Stimulated activated CD8-positive, alpha-beta memory T cell treated with anti-CD3 and anti-CD28 coated beads, Interleukin-12 subunit alpha, Interleukin-12 subunit beta, amount 100 ng/mL, for 1 hour (primary cell): ENCODE measurements around the gene HTR1B.

Experiments used
- DNase-seq: peaks from one replicate; pipeline ENCODE4 v3.0.0-alpha.2; 2020; ENCODE audit warnings: low read depth

HTR1B gene

GRCh38 chr6:77463308-77463860 lies at the start of gene HTR1B:
HTR1B (minus strand) TSS chr6:77463491; CDS start chr6:77463403, 88 bp downstream.
- DNase-seq, result no peak

GRCh38 chr6:77512554-77512953 lies 49.3 kb upstream of the HTR1B start:
- DNase-seq, result no peak

GRCh38 chr6:77511860-77512259 lies 48.6 kb upstream of the HTR1B start:
- DNase-seq, result no peak

GRCh38 chr6:77502981-77503380 lies 39.7 kb upstream of the HTR1B start:
- no peak for DNase-seq

GRCh38 chr6:77492530-77492929 lies 29.2 kb upstream of the HTR1B start:
- DNase-seq, result no peak

- DNase-seq, result no peak
Measured at GRCh38 chr6:77487808-77488425, 24.6 kb upstream of the HTR1B start.

- DNase-seq, result no peak
Measured at GRCh38 chr6:77482981-77483380, 19.7 kb upstream of the HTR1B start.

GRCh38 chr6:77474973-77475372 lies 11.7 kb upstream of the HTR1B start:
- no peak for DNase-seq

GRCh38 chr6:77474286-77474956 lies 11.1 kb upstream of the HTR1B start:
- no peak for DNase-seq

GRCh38 chr6:77470983-77471382 lies 7.7 kb upstream of the HTR1B start:
- DNase-seq, result no peak

GRCh38 chr6:77468939-77469338 lies 5.6 kb upstream of the HTR1B start:
- DNase-seq, result no peak

- no peak for DNase-seq
Measured at GRCh38 chr6:77466451-77467437, 3.5 kb upstream of the HTR1B start.

GRCh38 chr6:77466055-77466450 lies 2.8 kb upstream of the HTR1B start:
- DNase-seq, result no peak

- DNase-seq, result no peak
Measured at GRCh38 chr6:77464495-77464867, 1.2 kb upstream of the HTR1B start.

GRCh38 chr6:77463861-77464494 lies 687 bp upstream of the HTR1B start:
- DNase-seq, result no peak

- DNase-seq, result no peak
Measured at GRCh38 chr6:77462359-77463307, 658 bp downstream of the HTR1B start.

- DNase-seq, result no peak
Measured at GRCh38 chr6:77461796-77462195, 1.5 kb downstream of the HTR1B start.

- no peak for DNase-seq
Measured at GRCh38 chr6:77458421-77458820, 4.9 kb downstream of the HTR1B start.

GRCh38 chr6:77457720-77458349 lies 5.5 kb downstream of the HTR1B start:
- DNase-seq, result no peak

GRCh38 chr6:77456531-77457248 lies 6.6 kb downstream of the HTR1B start:
- DNase-seq, result no peak
